ENCODE results near the gene PTS.

DNA sequence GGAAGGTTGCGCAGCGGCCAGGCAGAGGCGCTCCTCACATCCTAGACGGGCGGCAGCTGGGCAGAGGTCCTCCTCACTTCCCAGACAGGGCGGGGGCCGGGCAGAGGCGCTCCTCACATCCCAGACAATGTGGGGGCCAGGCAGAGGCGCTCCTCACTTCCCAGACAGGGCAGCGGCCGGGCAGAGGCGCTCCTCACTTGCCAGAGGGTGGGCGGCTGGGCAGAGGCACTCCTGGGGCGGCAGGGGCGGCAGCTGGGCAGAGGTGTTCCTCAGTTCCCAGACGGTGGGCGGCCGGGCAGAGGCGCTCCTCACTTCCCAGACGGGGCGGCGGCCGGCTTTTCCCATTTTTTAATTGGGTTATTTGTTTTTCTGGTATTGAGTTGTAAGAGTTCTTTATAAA lies 20.2 kb upstream of the PTS start:
- TF ChIP-seq CTCF (IDR thresholded peaks at IDR 0.05) (no peak), POLR2A (IDR thresholded peaks at IDR 0.05) (no peak), POLR2AphosphoS5 (IDR thresholded peaks at IDR 0.05) (no peak)

All from prostate gland (tissue), 2 donors.